DND-41 (cell line): ENCODE measurements around the gene USP19.

Source experiments
- ATAC-seq: fragments of 200-7000 bp; cut with Tn5 transposase; 3 replicates; pipeline ENCODE4 v1.9.1; 2021; ENCODE audit warnings: low read depth; ENCODE audit not compliant: insufficient read depth
- DNase-seq: peaks from one replicate; pipeline ENCODE4 v3.0.0-alpha.2; 2020
- H2AFZ ChIP-seq: 2 replicates; pipeline ENCODE4 v1.6.0; 2012; ENCODE audit warnings: low read depth, low read length
- H3K27ac ChIP-seq: 2 replicates; pipeline ENCODE4 v1.5.1; 2012; ENCODE audit warnings: low read length, inconsistent platforms
- H3K27me3 ChIP-seq: fragments of 200-600 bp; sonication (generic); 2 replicates; pipeline ENCODE4 v1.6.0; 2012; ENCODE audit warnings: low read length, mild to moderate bottlenecking, inconsistent platforms; ENCODE audit not compliant: insufficient read depth, poor library complexity
- H3K36me3 ChIP-seq: 2 replicates; pipeline ENCODE4 v1.5.1; 2012; ENCODE audit warnings: low read length, inconsistent platforms; ENCODE audit not compliant: insufficient read depth
- H3K4me1 ChIP-seq: 2 replicates; pipeline ENCODE4 v1.5.1; 2012; ENCODE audit warnings: mild to moderate bottlenecking, low read length; ENCODE audit not compliant: insufficient read depth
- H3K4me2 ChIP-seq: 2 replicates; pipeline ENCODE4 v1.6.0; 2012; ENCODE audit warnings: mild to moderate bottlenecking, moderate library complexity, low read length, inconsistent platforms; ENCODE audit not compliant: insufficient read depth
- H3K4me3 ChIP-seq, 2 experiments: fragments of 200-600 bp in 1 of 2; shearing (Covaris generic) in 1 of 2; 2 replicates each; pipeline ENCODE4 v1.5.1; 2012 to 2016; ENCODE audit warnings: inconsistent platforms in 2 of 2, low read length in 2 of 2, mild to moderate bottlenecking in 2 of 2, low read depth in 1 of 2, moderate library complexity in 1 of 2
- H3K79me2 ChIP-seq: 2 replicates; pipeline ENCODE4 v1.6.0; 2012; ENCODE audit warnings: low read length, inconsistent platforms; ENCODE audit not compliant: insufficient read depth
- H3K9ac ChIP-seq: 2 replicates; pipeline ENCODE4 v1.6.0; 2012; ENCODE audit warnings: low read depth, mild to moderate bottlenecking, inconsistent platforms, low read length, moderate library complexity
- H3K9me3 ChIP-seq: 2 replicates; pipeline ENCODE4 v1.5.1; 2012; ENCODE audit warnings: low read length, moderate library complexity, mild to moderate bottlenecking, inconsistent platforms; ENCODE audit not compliant: insufficient read depth, severe bottlenecking
- H4K20me1 ChIP-seq: 2 replicates; pipeline ENCODE4 v1.6.0; 2012; ENCODE audit warnings: low read length; ENCODE audit not compliant: insufficient read depth
- EZH2 ChIP-seq: IDR thresholded peaks from 3 replicates; pipeline ENCODE4 v1.6.1; 2012; ENCODE audit warnings: borderline replicate concordance, low read depth, mild to moderate bottlenecking, moderate library complexity, low read length, inconsistent platforms; ENCODE audit not compliant: severe bottlenecking
- TF ChIP-seq, protein P1 (sequence below): IDR thresholded peaks from 2 replicates; pipeline ENCODE4 v1.5.1; 2012; ENCODE audit warnings: borderline replicate concordance, low read length, moderate library complexity, mild to moderate bottlenecking; ENCODE audit not compliant: poor library complexity, severe bottlenecking; ENCODE audit errors: extremely low read depth

USP19 gene

GRCh38 chr3:49076646-49077045, 44.0 kb downstream of the USP19 start:
- Histone ChIP-seq H3K4me3 (no peak overlapping the region), H3K9ac (no peak overlapping the region), H4K20me1 (peaks cover 41% of the 10 kb centered on the region), H3K9me3 (no peaks in the 10 kb centered on the region), H3K36me3 (peaks cover 75% of the 10 kb centered on the region), H3K79me2 (peaks cover 87% of the 10 kb centered on the region), H3K4me2 (no peak overlapping the region), H3K4me1 (no peaks in the 10 kb centered on the region), H2AFZ (no peak overlapping the region), H3K27me3 (no peaks in the 10 kb centered on the region), H3K27ac (no peak overlapping the region)
- no peak for DNase-seq
- TF ChIP-seq, protein P1, sequence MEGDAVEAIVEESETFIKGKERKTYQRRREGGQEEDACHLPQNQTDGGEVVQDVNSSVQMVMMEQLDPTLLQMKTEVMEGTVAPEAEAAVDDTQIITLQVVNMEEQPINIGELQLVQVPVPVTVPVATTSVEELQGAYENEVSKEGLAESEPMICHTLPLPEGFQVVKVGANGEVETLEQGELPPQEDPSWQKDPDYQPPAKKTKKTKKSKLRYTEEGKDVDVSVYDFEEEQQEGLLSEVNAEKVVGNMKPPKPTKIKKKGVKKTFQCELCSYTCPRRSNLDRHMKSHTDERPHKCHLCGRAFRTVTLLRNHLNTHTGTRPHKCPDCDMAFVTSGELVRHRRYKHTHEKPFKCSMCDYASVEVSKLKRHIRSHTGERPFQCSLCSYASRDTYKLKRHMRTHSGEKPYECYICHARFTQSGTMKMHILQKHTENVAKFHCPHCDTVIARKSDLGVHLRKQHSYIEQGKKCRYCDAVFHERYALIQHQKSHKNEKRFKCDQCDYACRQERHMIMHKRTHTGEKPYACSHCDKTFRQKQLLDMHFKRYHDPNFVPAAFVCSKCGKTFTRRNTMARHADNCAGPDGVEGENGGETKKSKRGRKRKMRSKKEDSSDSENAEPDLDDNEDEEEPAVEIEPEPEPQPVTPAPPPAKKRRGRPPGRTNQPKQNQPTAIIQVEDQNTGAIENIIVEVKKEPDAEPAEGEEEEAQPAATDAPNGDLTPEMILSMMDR: no peak
- no peak for TF ChIP-seq EZH2
- no peak for ATAC-seq

DNA sequence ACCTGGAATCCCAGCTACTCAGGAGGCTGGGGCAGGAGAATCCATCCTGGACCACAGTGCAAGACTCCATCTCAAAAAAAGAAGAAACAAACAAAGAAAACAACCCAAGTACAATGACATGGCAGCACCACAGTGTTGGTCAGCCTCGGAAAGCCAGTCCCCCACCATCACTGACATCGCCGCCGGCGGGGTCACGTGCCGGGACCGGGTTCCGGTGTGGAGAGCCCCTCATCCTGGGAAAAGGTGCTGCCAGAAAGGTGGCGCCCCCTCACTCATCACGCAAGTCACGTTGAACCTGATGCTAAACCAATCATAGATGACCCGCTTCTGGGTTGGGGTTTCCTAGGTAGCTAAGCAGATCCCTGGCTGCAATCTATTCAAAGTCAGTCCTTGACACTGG, 44.5 kb downstream of the USP19 start:
- no peak overlapping the region for H2AFZ ChIP-seq
- H3K27ac ChIP-seq: no peak overlapping the region
- peaks cover 87% of the 10 kb centered on the region for H3K79me2 ChIP-seq
- peaks cover 41% of the 10 kb centered on the region for H4K20me1 ChIP-seq
- H3K36me3 ChIP-seq: peaks cover 80% of the 10 kb centered on the region
- no peak overlapping the region for H3K4me2 ChIP-seq
- TF ChIP-seq, protein P1: no peak
- TF ChIP-seq EZH2: no peak
- no peaks in the 10 kb centered on the region for H3K9me3 ChIP-seq
- no peak overlapping the region for H3K4me3 ChIP-seq
- H3K9ac ChIP-seq: no peak overlapping the region
- ATAC-seq: no peak
- H3K27me3 ChIP-seq: no peaks in the 10 kb centered on the region
- DNase-seq: no peak
- H3K4me1 ChIP-seq: no peaks in the 10 kb centered on the region
